IMR-90 (cell line): ENCODE data around the gene HS6ST3. TPM values are rescaled to one million over a fixed set of nuclear protein-coding genes. Genes with fewer than 3 reads are reported as not detected.

Experiments used
- ATAC-seq: fragments of 200-7000 bp; cut with Tn5 transposase; 2 replicates; pipeline ENCODE4 v1.9.1; 2020; ENCODE audit warnings: low read depth, mild to moderate bottlenecking, moderate library complexity
- BruUV-seq: library from RNA; stranded (reverse); fragments of 400-500 nt; replicated peaks from 2 replicates; lab custom pipeline; 2021; lab: Mats Ljungman, UMichigan
- CTCF ChIA-PET: fragments of 300-600 bp; formaldehyde crosslinking; extraction: SDS; loops from one replicate; lab custom pipeline; 2021; ENCODE audit warnings: antibody characterized with exemption; lab: Yijun Ruan, JAX
- POLR2A ChIA-PET: fragments of 300-600 bp; sonication (Branson Sonifier 250); formaldehyde crosslinking; loops from one replicate; lab custom pipeline; 2022; ENCODE audit warnings: antibody characterized with exemption; ENCODE audit not compliant: unreplicated experiment; lab: Charles Lee
- DNase-seq: peaks from one replicate; pipeline ENCODE4 v3.0.0; 2013
- H2AFZ ChIP-seq: replicated peaks from 2 replicates; pipeline ENCODE3; 2013; ENCODE audit warnings: low read length, mild to moderate bottlenecking; ENCODE audit not compliant: poor library complexity
- H2AK5ac ChIP-seq: 2 replicates; pipeline ENCODE4 v1.6.1; 2013; ENCODE audit warnings: low read depth, low read length, inconsistent platforms
- H2AK9ac ChIP-seq: replicated peaks from 2 replicates; pipeline ENCODE3; 2013; ENCODE audit warnings: mild to moderate bottlenecking, low read depth, low read length, moderate library complexity; ENCODE audit not compliant: poor library complexity
- H2BK120ac ChIP-seq: 2 replicates; pipeline ENCODE4 v1.6.1; 2013; ENCODE audit warnings: low read depth, low read length, inconsistent platforms
- H2BK15ac ChIP-seq: 3 replicates; pipeline ENCODE4 v1.6.1; 2013; ENCODE audit warnings: low read depth, low read length, inconsistent platforms
- H2BK20ac ChIP-seq: 2 replicates; pipeline ENCODE4 v1.6.1; 2013; ENCODE audit warnings: low read depth, mild to moderate bottlenecking, inconsistent platforms, low read length, moderate library complexity
- H2BK5ac ChIP-seq: 2 replicates; pipeline ENCODE4 v1.6.1; 2013; ENCODE audit warnings: mild to moderate bottlenecking, low read depth, low read length, inconsistent platforms; ENCODE audit not compliant: poor library complexity, severe bottlenecking
- H3K14ac ChIP-seq: replicated peaks from 2 replicates; pipeline ENCODE4 v1.6.1; 2013; ENCODE audit warnings: low read depth, low read length, inconsistent platforms
- H3K18ac ChIP-seq: 2 replicates; pipeline ENCODE4 v1.6.1; 2013; ENCODE audit warnings: low read depth, low read length, control low read depth
- H3K23ac ChIP-seq: 2 replicates; pipeline ENCODE4 v1.6.1; 2013; ENCODE audit warnings: low read depth, low read length, inconsistent platforms
- H3K27ac ChIP-seq: 2 replicates; pipeline ENCODE4 v1.5.1; 2013; ENCODE audit warnings: mild to moderate bottlenecking, control low read depth, low read length; ENCODE audit not compliant: insufficient read depth
- H3K27me3 ChIP-seq: 2 replicates; pipeline ENCODE4 v1.6.1; 2013; ENCODE audit warnings: low read length; ENCODE audit not compliant: control insufficient read depth, insufficient read depth
- H3K36me3 ChIP-seq: 2 replicates; pipeline ENCODE4 v1.6.1; 2013; ENCODE audit warnings: low read length, mixed read lengths; ENCODE audit not compliant: control insufficient read depth, insufficient read depth
- H3K4ac ChIP-seq: 2 replicates; pipeline ENCODE4 v1.6.1; 2013; ENCODE audit warnings: low read depth, low read length, inconsistent platforms
- H3K4me1 ChIP-seq: 2 replicates; pipeline ENCODE4 v1.6.1; 2013; ENCODE audit warnings: low read length, mixed read lengths; ENCODE audit not compliant: control insufficient read depth, insufficient read depth
- H3K4me2 ChIP-seq: 2 replicates; pipeline ENCODE4 v1.6.1; 2013; ENCODE audit warnings: low read depth, mild to moderate bottlenecking, control low read depth, low read length, moderate library complexity
- H3K4me3 ChIP-seq: 2 replicates; pipeline ENCODE4 v1.5.1; 2013; ENCODE audit warnings: low read depth, mild to moderate bottlenecking, control low read depth, low read length, moderate library complexity; ENCODE audit not compliant: insufficient read depth
- H3K56ac ChIP-seq: 2 replicates; pipeline ENCODE4 v1.6.1; 2013; ENCODE audit warnings: low read length, inconsistent platforms; ENCODE audit not compliant: insufficient read depth; ENCODE audit errors: extremely low read depth
- H3K79me1 ChIP-seq, 2 experiments: 2 replicates each; pipeline ENCODE4 v1.6.1; 2013; ENCODE audit warnings: low read length in 2 of 2, inconsistent platforms in 1 of 2, low read depth in 1 of 2
- H3K9ac ChIP-seq: 2 replicates; pipeline ENCODE4 v1.6.1; 2013; ENCODE audit warnings: low read depth, low read length, control low read depth
- H3K9me1 ChIP-seq: 2 replicates; pipeline ENCODE4 v1.6.1; 2013; ENCODE audit warnings: low read length, inconsistent platforms; ENCODE audit not compliant: insufficient read depth
- H3K9me3 ChIP-seq: 2 replicates; pipeline ENCODE4 v1.6.1; 2013; ENCODE audit warnings: low read length; ENCODE audit not compliant: control insufficient read depth, insufficient read depth
- H4K20me1 ChIP-seq: 2 replicates; pipeline ENCODE4 v1.6.1; 2013; ENCODE audit warnings: low read length, inconsistent platforms; ENCODE audit not compliant: insufficient read depth
- H4K5ac ChIP-seq: 2 replicates; pipeline ENCODE4 v1.6.1; 2013; ENCODE audit warnings: mild to moderate bottlenecking, low read depth, low read length, control low read depth
- H4K8ac ChIP-seq, 2 experiments: 2 replicates each; pipeline ENCODE4 v1.6.1; 2013; ENCODE audit warnings: low read depth in 2 of 2, low read length in 2 of 2, control low read depth in 1 of 2, inconsistent platforms in 1 of 2
- H4K91ac ChIP-seq: 2 replicates; pipeline ENCODE4 v1.6.1; 2013; ENCODE audit warnings: low read depth, low read length, inconsistent platforms; ENCODE audit not compliant: insufficient read depth
- BHLHE40 ChIP-seq: fragments of 150-350 bp; IDR thresholded peaks from 2 replicates; pipeline ENCODE4 v1.6.1; 2016; ENCODE audit warnings: mild to moderate bottlenecking, low read depth, low read length
- CEBPB ChIP-seq: IDR thresholded peaks from 2 replicates; pipeline ENCODE4 v1.6.1; 2012; ENCODE audit warnings: low read depth, low read length, improper control_type of control experiment
- CHD1 ChIP-seq: IDR thresholded peaks from 2 replicates; pipeline ENCODE4 v1.6.1; 2012; ENCODE audit warnings: low read depth, low read length, improper control_type of control experiment
- FOS ChIP-seq: fragments of 150-350 bp; IDR thresholded peaks from 2 replicates; pipeline ENCODE4 v1.6.1; 2016; ENCODE audit warnings: low read depth, low read length
- MAFK ChIP-seq: IDR thresholded peaks from 2 replicates; pipeline ENCODE4 v1.6.1; 2012; ENCODE audit warnings: low read depth, low read length, improper control_type of control experiment
- MXI1 ChIP-seq: IDR thresholded peaks from 2 replicates; pipeline ENCODE4 v1.6.1; 2012; ENCODE audit warnings: low read depth, mild to moderate bottlenecking, low read length, moderate library complexity, borderline replicate concordance
- NFE2L2 ChIP-seq: fragments of 150-350 bp; IDR thresholded peaks from 2 replicates; pipeline ENCODE4 v1.6.1; 2016; ENCODE audit warnings: low read depth, mild to moderate bottlenecking, low read length
- POLR2A ChIP-seq: IDR thresholded peaks from 2 replicates; pipeline ENCODE4 v1.6.1; 2012; ENCODE audit warnings: mild to moderate bottlenecking, low read depth, low read length
- RAD21 ChIP-seq: IDR thresholded peaks from 2 replicates; pipeline ENCODE4 v1.6.1; 2012; ENCODE audit warnings: low read length, improper control_type of control experiment
- RCOR1 ChIP-seq: IDR thresholded peaks from 2 replicates; pipeline ENCODE4 v1.6.1; 2012; ENCODE audit warnings: mild to moderate bottlenecking, low read length, improper control_type of control experiment; ENCODE audit not compliant: insufficient replicate concordance
- RFX5 ChIP-seq: IDR thresholded peaks from 2 replicates; pipeline ENCODE4 v1.8.0; 2012; ENCODE audit warnings: low read depth, mild to moderate bottlenecking, low read length, moderate library complexity
- SMC3 ChIP-seq: fragments of 150-350 bp; IDR thresholded peaks from 2 replicates; pipeline ENCODE4 v1.6.1; 2016; ENCODE audit warnings: low read depth, mild to moderate bottlenecking, antibody characterized with exemption, low read length, moderate library complexity
- USF2 ChIP-seq: fragments of 150-350 bp; IDR thresholded peaks from 2 replicates; pipeline ENCODE4 v1.6.1; 2017; ENCODE audit warnings: mild to moderate bottlenecking, antibody characterized with exemption, low read length, low read depth
- WGBS, 2 experiments: methylation state at CpG; one replicate each; pipeline versions ENCODE4 v1.1.5 to v1.1.7; 2013; ENCODE audit warnings: missing lambda C conversion rate in 2 of 2; ENCODE audit not compliant: insufficient read length in 1 of 2; ENCODE audit errors: extremely low coverage in 2 of 2; 5-methylcytosine and 5-hydroxymethylcytosine counted together
- dilution Hi-C: fragments of 300-500 bp; cut with HindIII; formaldehyde crosslinking; loops from one replicate; pipeline ENCODE4 v1.14.3; 2018; ENCODE audit warnings: low sequenced_read_pairs; ENCODE audit not compliant: unreplicated experiment
- in situ Hi-C: fragments of 300-500 bp; cut with MboI; formaldehyde crosslinking; loops from 3 replicates; pipeline ENCODE4 v1.14.3; 2019; ENCODE audit warnings: low sequenced_read_pairs, inconsistent platforms, mixed read lengths
- intact Hi-C: fragments of 100-400 bp; cut with micrococcal nuclease; formaldehyde crosslinking; loops from 2 replicates; pipeline ENCODE4 v1.10.0; 2022
- polyA plus RNA-seq, 3 experiments: library from polyadenylated mRNA; depleted of rRNA; stranded (reverse); fragments of >200 nt; gene quantifications; 2 replicates each; pipeline ENCODE4 v1.2.3, GENCODE V29; 2012; ENCODE audit warnings: low replicate concordance in 1 of 3
- total RNA-seq: library from RNA; depleted of rRNA; stranded (reverse); fragments of >200 nt; gene quantifications from 2 replicates; pipeline ENCODE4 v1.2.3, GENCODE V29; 2012
- TF ChIP-seq, protein P1 (sequence below): fragments of 150-350 bp; IDR thresholded peaks from 2 replicates; pipeline ENCODE4 v1.6.1; 2016; ENCODE audit warnings: low read depth, mild to moderate bottlenecking, low read length, moderate library complexity, borderline replicate concordance

The HS6ST3 gene
- total and polyA plus RNA-seq, 2 of the 4 experiments (the other 2 are of a cell fraction) = not detected

DNA sequence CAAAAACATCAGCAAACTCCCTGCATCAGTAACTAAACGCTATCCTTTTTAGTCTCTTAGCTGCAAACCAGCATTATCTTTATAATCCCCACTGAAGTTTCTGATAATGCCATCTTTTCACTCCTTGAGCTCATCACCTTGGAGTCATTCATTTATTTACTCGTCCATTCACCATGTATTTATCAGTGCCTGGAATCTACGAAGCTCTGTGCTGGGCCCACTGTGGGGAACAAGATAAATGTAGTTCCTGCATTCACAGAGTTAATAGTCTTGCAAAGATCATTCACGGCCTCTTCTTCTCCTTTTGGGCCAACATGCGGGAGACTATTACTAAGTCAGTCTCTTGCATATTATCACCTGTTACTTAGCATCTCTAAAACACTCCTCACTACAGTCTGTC, 89.4 kb downstream of the HS6ST3 start:
- Histone ChIP-seq H3K18ac (no peak overlapping the region), H3K23ac (no peak overlapping the region), H3K4me3 (no peak overlapping the region), H2BK20ac (no peak overlapping the region), H4K20me1 (no peaks in the 10 kb centered on the region), H3K4ac (no peak overlapping the region), H3K4me2 (no peak overlapping the region), H3K9me3 (no peaks in the 10 kb centered on the region), H2AK9ac (no peak overlapping the region), H2BK120ac (no peak overlapping the region), H2AK5ac (no peak overlapping the region), H4K91ac (no peak overlapping the region), H2BK15ac (no peak overlapping the region), H3K27ac (no peak overlapping the region), H2BK5ac (no peak overlapping the region), H3K9me1 (no peaks in the 10 kb centered on the region), H3K14ac (no peak overlapping the region), H3K27me3 (no peaks in the 10 kb centered on the region), H3K56ac (no peak overlapping the region), H3K9ac (no peak overlapping the region), H4K8ac (no peak overlapping the region), H2AFZ (no peak overlapping the region), H4K5ac (no peak overlapping the region), H3K36me3 (no peaks in the 10 kb centered on the region), H3K4me1 (no peaks in the 10 kb centered on the region), H3K79me1 (no peaks in the 10 kb centered on the region)
- ATAC-seq = no peak
- BruUV-seq = no TSS peak
- DNase-seq = no peak
- ChIA-PET POLR2A (no interaction called here), CTCF (no interaction called here)
- dilution Hi-C loops (no loop called here), intact Hi-C loops (no loop called here), in situ Hi-C loops (no loop called here)
- no peak for TF ChIP-seq POLR2A
- TF ChIP-seq SMC3 = no peak
- no peak for TF ChIP-seq MAFK
- no peak for TF ChIP-seq NFE2L2
- no peak for TF ChIP-seq CHD1
- TF ChIP-seq RFX5 = no peak
- TF ChIP-seq, protein P1, sequence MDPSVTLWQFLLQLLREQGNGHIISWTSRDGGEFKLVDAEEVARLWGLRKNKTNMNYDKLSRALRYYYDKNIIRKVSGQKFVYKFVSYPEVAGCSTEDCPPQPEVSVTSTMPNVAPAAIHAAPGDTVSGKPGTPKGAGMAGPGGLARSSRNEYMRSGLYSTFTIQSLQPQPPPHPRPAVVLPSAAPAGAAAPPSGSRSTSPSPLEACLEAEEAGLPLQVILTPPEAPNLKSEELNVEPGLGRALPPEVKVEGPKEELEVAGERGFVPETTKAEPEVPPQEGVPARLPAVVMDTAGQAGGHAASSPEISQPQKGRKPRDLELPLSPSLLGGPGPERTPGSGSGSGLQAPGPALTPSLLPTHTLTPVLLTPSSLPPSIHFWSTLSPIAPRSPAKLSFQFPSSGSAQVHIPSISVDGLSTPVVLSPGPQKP = no peak
- no peak for TF ChIP-seq FOS
- no peak for TF ChIP-seq RAD21
- TF ChIP-seq RCOR1 = no peak
- no peak for TF ChIP-seq CEBPB
- TF ChIP-seq MXI1 = no peak
- TF ChIP-seq USF2 = no peak
- TF ChIP-seq BHLHE40 = no peak
- WGBS, 2 experiments = 63% methylated on average over 2 of the region's 5 CpGs; no CpG with 5 or more reads in 1 of the 2 experiments
